WTC11 (cell line): ENCODE measurements around the gene USP2. TPM values are rescaled to one million over a fixed set of nuclear protein-coding genes. Genes with fewer than 3 reads are reported as not detected.
A peak's percentile ranks its signal among the peaks of the same experiment; 100 is the strongest.

Experiments used
- ATAC-seq: fragments of 200-7000 bp; cut with Tn5 transposase; 2 replicates; pipeline ENCODE4 v1.10.0; 2021; ENCODE audit warnings: mild to moderate bottlenecking, moderate library complexity
- CTCF ChIA-PET: fragments of 300-600 bp; sonication (Branson Sonifier 250); formaldehyde crosslinking; loops from one replicate; lab custom pipeline; 2021; ENCODE audit warnings: antibody characterized with exemption; lab: Charles Lee
- POLR2A ChIA-PET: fragments of 350-600 bp; sonication (Branson Sonifier 250); formaldehyde crosslinking; loops from one replicate; lab custom pipeline; 2021; ENCODE audit warnings: antibody characterized with exemption; lab: Charles Lee
- DNase-seq: peaks from one replicate; pipeline ENCODE4 v3.0.0; 2021; ENCODE audit warnings: low spot score
- H3K27ac Mint-ChIP-seq: 2 replicates; pipeline ENCODE4 v1.8.0; 2021; ENCODE audit warnings: mixed read lengths
- H3K27me3 Mint-ChIP-seq: 2 replicates; pipeline ENCODE4 v1.8.0; 2021; ENCODE audit warnings: low read depth, mild to moderate bottlenecking, moderate library complexity, mixed read lengths
- H3K36me3 Mint-ChIP-seq: 2 replicates; pipeline ENCODE4 v1.8.0; 2021; ENCODE audit warnings: mixed read lengths
- H3K4me1 Mint-ChIP-seq: 2 replicates; pipeline ENCODE4 v1.8.0; 2022; ENCODE audit warnings: mixed read lengths
- H3K4me3 Mint-ChIP-seq: 2 replicates; pipeline ENCODE4 v1.8.0; 2021; ENCODE audit warnings: mild to moderate bottlenecking, moderate library complexity, mixed read lengths
- H3K9me3 Mint-ChIP-seq: 2 replicates; pipeline ENCODE4 v1.8.0; 2021; ENCODE audit warnings: mixed read lengths
- AR ChIP-seq: fragments of 250-450 bp; sonication (Bioruptor Pico); IDR thresholded peaks from 2 replicates; pipeline ENCODE4 v1.9.0; 2021; ENCODE audit warnings: mild to moderate bottlenecking
- CBFB ChIP-seq: sonication (generic); formaldehyde crosslinking; IDR thresholded peaks from 2 replicates; pipeline ENCODE4 v1.8.1; 2022; ENCODE audit warnings: mild to moderate bottlenecking, low read depth, missing genetic modification reagents
- E2F4 ChIP-seq: sonication (generic); formaldehyde crosslinking; IDR thresholded peaks from 2 replicates; pipeline ENCODE4 v1.8.1; 2022; ENCODE audit warnings: low read depth, mild to moderate bottlenecking, moderate library complexity, missing genetic modification reagents, borderline replicate concordance
- EMX1 ChIP-seq: fragments of 250-450 bp; sonication (Bioruptor Pico); IDR thresholded peaks from 2 replicates; pipeline ENCODE4 v1.8.0; 2021; ENCODE audit warnings: mild to moderate bottlenecking
- GABPB1 ChIP-seq: sonication (generic); formaldehyde crosslinking; IDR thresholded peaks from 2 replicates; pipeline ENCODE4 v1.8.1; 2023; ENCODE audit warnings: mild to moderate bottlenecking, missing genetic modification reagents
- HMGA2 ChIP-seq: fragments of 250-450 bp; sonication (Bioruptor Pico); IDR thresholded peaks from 2 replicates; pipeline ENCODE4 v1.4.0; 2021; ENCODE audit warnings: mild to moderate bottlenecking, moderate library complexity
- MAX ChIP-seq: sonication (generic); formaldehyde crosslinking; IDR thresholded peaks from 2 replicates; pipeline ENCODE4 v1.8.0; 2022; ENCODE audit warnings: mild to moderate bottlenecking, missing genetic modification reagents
- NR3C1 ChIP-seq: sonication (generic); formaldehyde crosslinking; conservative IDR thresholded peaks from 2 replicates; pipeline ENCODE4 v1.8.1; 2023; ENCODE audit warnings: low read depth, mild to moderate bottlenecking, missing genetic modification reagents
- PREB ChIP-seq: sonication (generic); formaldehyde crosslinking; IDR thresholded peaks from 2 replicates; pipeline ENCODE4 v1.8.1; 2022; ENCODE audit warnings: mild to moderate bottlenecking, missing genetic modification reagents, moderate library complexity, borderline replicate concordance
- SMAD4 ChIP-seq: sonication (generic); formaldehyde crosslinking; IDR thresholded peaks from 2 replicates; pipeline ENCODE4 v1.8.0; 2022; ENCODE audit warnings: mild to moderate bottlenecking, missing genetic modification reagents
- SP1 ChIP-seq: sonication (generic); formaldehyde crosslinking; conservative IDR thresholded peaks from 2 replicates; pipeline ENCODE4 v1.8.1; 2022; ENCODE audit warnings: missing genetic modification reagents
- TCF7 ChIP-seq: sonication (generic); formaldehyde crosslinking; IDR thresholded peaks from 2 replicates; pipeline ENCODE4 v1.8.0; 2022; ENCODE audit warnings: mild to moderate bottlenecking, low read depth, missing genetic modification reagents, moderate library complexity
- TEAD4 ChIP-seq: sonication (generic); formaldehyde crosslinking; IDR thresholded peaks from 2 replicates; pipeline ENCODE4 v1.8.0; 2022; ENCODE audit warnings: mild to moderate bottlenecking, missing genetic modification reagents
- ZNF232 ChIP-seq: sonication (generic); formaldehyde crosslinking; IDR thresholded peaks from 2 replicates; pipeline ENCODE4 v1.8.0; 2022; ENCODE audit warnings: mild to moderate bottlenecking, missing genetic modification reagents
- ZNF416 ChIP-seq: fragments of 250-450 bp; sonication (Bioruptor Pico); IDR thresholded peaks from 2 replicates; pipeline ENCODE4 v1.9.0; 2021; ENCODE audit warnings: mild to moderate bottlenecking, inconsistent platforms
- ZNF423 ChIP-seq: fragments of 250-450 bp; sonication (Bioruptor Pico); IDR thresholded peaks from 2 replicates; pipeline ENCODE4 v2.1.2; 2022; ENCODE audit warnings: mild to moderate bottlenecking, moderate library complexity
- total RNA-seq: library from RNA; stranded (reverse); gene quantifications from 3 replicates; pipeline ENCODE4 v1.2.3, GENCODE V29; 2021

USP2 gene
- total RNA-seq, 1 experiment from 2014 or later: 8.0 TPM

- DNase-seq (no peak), ATAC-seq (peak; percentile 12)
- no peaks in the 10 kb centered on the region for H3K9me3 Mint-ChIP-seq
- H3K4me1 Mint-ChIP-seq: peaks cover 45% of the 10 kb centered on the region
- POLR2A ChIA-PET: interaction anchor here (0.6 to 1.5 kb wide), 5 partner anchors 19 to 36 kb away, joined by 3 to 5 read pairs (median 4); no protein-coding TSS in a partner anchor
- 0 out of 2 replicates have a peak overlapping the region, but pooled peaks have one; percentile 12 for H3K27ac Mint-ChIP-seq
- CTCF ChIA-PET: interaction anchor here (0.6 to 12.9 kb wide), 28 partner anchors 8 to 922 kb away, joined by 3 to 262 read pairs (median 4); partner anchors contain the start of genes C1QTNF5, HINFP, MFRP and RNF26
- peaks cover 20% of the 10 kb centered on the region for H3K27me3 Mint-ChIP-seq
- no peak for TF ChIP-seq HMGA2
- TF ChIP-seq MAX (CRISPR knock-in tag): peak; percentile 76
- H3K36me3 Mint-ChIP-seq: no peaks in the 10 kb centered on the region
- H3K4me3 Mint-ChIP-seq: no peak overlapping the region
Measured at GRCh38 chr11:119380827-119381180, 686 bp downstream of the USP2 start.

DNA sequence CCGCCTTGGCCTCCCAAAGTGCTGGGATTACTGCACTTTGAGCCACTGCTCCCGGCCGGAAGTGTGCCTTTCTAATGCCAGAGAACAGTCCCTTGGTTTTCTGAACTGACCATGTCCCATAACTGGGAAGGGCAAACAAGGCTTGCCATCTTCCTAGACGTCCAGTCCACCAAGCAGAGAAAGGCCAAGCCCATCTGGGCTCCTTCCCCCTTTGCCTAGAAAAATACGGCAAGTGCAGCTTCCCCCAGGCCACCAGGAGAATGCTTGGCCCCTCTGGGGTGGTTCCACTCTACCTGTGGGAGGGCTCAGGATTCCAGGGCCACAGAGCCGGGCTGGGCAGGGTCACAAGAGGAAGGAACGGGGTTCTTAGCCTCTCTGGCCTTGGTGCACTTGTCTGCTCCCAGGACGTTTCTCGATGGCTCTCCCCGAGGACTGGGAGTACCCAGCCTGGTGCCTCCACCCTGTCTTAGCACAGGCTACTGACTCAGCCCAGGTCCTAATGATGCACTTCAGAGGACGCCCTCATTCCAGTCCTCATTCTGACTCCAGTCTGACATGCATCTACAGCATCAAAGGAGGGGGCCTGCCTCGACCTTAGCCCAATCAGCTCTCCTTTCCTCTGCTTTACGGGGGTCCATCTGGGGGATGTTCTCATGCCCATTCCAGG is 1.2 kb downstream of the USP2 start:
- no peak overlapping the region for H3K4me3 Mint-ChIP-seq
- no peak overlapping the region for H3K27ac Mint-ChIP-seq
- ChIA-PET POLR2A (interaction anchor here (1.2 to 1.5 kb wide), 3 partner anchors 24 to 36 kb away, joined by 3 to 5 read pairs (median 4); no protein-coding TSS in a partner anchor), CTCF (interaction anchor here (0.9 to 12.9 kb wide), 19 partner anchors 8 to 923 kb away, joined by 3 to 262 read pairs (median 5); partner anchors contain the start of genes C1QTNF5, HINFP, MFRP and THY1)
- DNase-seq (no peak), ATAC-seq (no peak)
- no peak for TF ChIP-seq ZNF232 (CRISPR knock-in tag)
- H3K9me3 Mint-ChIP-seq: no peaks in the 10 kb centered on the region
- H3K36me3 Mint-ChIP-seq: no peaks in the 10 kb centered on the region
- peaks cover 50% of the 10 kb centered on the region for H3K4me1 Mint-ChIP-seq
- peaks cover 20% of the 10 kb centered on the region for H3K27me3 Mint-ChIP-seq

DNA sequence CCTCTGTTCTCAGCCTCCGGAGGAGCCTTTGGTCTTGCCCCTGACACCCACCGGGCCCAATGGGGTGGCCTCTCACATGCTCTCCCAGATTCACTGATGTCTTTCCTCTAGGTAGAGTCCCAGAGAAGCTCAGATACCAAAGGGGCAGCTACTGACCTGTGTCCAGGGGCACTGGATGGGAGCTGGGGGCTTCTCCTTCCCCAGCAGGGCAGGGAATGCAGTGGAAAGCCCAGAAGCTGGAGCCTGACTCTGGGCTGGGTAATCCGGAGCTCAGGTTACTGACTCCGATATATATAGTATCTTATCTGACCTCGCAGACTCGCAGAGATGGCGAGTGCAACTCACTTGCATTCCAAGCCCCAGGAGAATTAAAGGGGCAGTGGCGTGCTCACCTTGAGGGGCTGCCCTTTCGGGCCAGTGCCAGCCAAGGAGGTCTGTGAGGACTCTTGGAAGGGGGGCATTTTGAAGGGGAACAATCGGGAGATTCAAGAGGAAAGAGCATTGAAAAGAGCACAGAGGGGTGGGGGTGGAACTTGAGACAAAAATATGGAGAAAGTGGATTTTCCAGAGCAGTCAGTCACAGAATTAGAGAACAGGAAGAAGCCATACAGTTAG is 2.5 kb downstream of the USP2 start:
- peaks cover 62% of the 10 kb centered on the region for H3K4me1 Mint-ChIP-seq
- ChIA-PET CTCF (interaction anchor here (0.6 to 12.9 kb wide), 8 partner anchors 11 to 96 kb away, joined by 3 to 262 read pairs (median 38); partner anchors contain the start of genes C1QTNF5 and MFRP), POLR2A (interaction anchor here (0.5 to 1.2 kb wide), 3 partner anchors 44 to 709 kb away, joined by 3 read pairs; partner anchors contain the start of gene THY1)
- no peaks in the 10 kb centered on the region for H3K9me3 Mint-ChIP-seq
- ATAC-seq: no peak
- no peak for TF ChIP-seq SP1 (CRISPR knock-in tag)
- TF ChIP-seq CBFB (CRISPR knock-in tag): no peak
- no peak for TF ChIP-seq GABPB1 (CRISPR knock-in tag)
- no peak for DNase-seq
- H3K27ac Mint-ChIP-seq: no peak overlapping the region
- H3K27me3 Mint-ChIP-seq: peaks cover 20% of the 10 kb centered on the region
- H3K4me3 Mint-ChIP-seq: peak overlapping the region; percentile 52
- no peaks in the 10 kb centered on the region for H3K36me3 Mint-ChIP-seq

- peak overlapping the region; percentile 8; the same call in 1 of the 2 replicates for H3K4me3 Mint-ChIP-seq
- peaks cover 20% of the 10 kb centered on the region for H3K27me3 Mint-ChIP-seq
Measured at GRCh38 chr11:119377961-119378667, 3.4 kb downstream of the USP2 start.

GRCh38 chr11:119377112-119377901 is 4.2 kb downstream of the USP2 start:
- no peak overlapping the region for H3K4me3 Mint-ChIP-seq
- no peak for DNase-seq
- H3K9me3 Mint-ChIP-seq: no peaks in the 10 kb centered on the region
- no peak overlapping the region for H3K27ac Mint-ChIP-seq
- H3K36me3 Mint-ChIP-seq: no peaks in the 10 kb centered on the region
- peaks cover 69% of the 10 kb centered on the region for H3K4me1 Mint-ChIP-seq
- H3K27me3 Mint-ChIP-seq: peaks cover 20% of the 10 kb centered on the region
- ChIA-PET POLR2A (interaction anchor here (0.9 to 1.0 kb wide), 2 partner anchors 10 to 39 kb away, joined by 3 read pairs; no protein-coding TSS in a partner anchor), CTCF (interaction anchor here (0.5 to 12.9 kb wide), 10 partner anchors 12 to 341 kb away, joined by 3 to 262 read pairs (median 62); partner anchors contain the start of genes C1QTNF5, MCAM and MFRP)
- ATAC-seq: no peak
- no peak for TF ChIP-seq AR (CRISPR knock-in tag)
- no peak for TF ChIP-seq ZNF416 (CRISPR knock-in tag)
- no peak for TF ChIP-seq TEAD4
- no peak for TF ChIP-seq SMAD4 (CRISPR knock-in tag)
- TF ChIP-seq TCF7 (CRISPR knock-in tag): no peak
- no peak for TF ChIP-seq E2F4 (CRISPR knock-in tag)
- no peak for TF ChIP-seq NR3C1 (CRISPR knock-in tag)
- no peak for TF ChIP-seq PREB (CRISPR knock-in tag)

More at GRCh38 chr11:119377961-119378667, 3.4 kb downstream of the USP2 start:
- Mint-ChIP-seq H3K27ac (no peak overlapping the region), H3K4me1 (peaks cover 67% of the 10 kb centered on the region), H3K36me3 (no peaks in the 10 kb centered on the region), H3K9me3 (no peaks in the 10 kb centered on the region)
- DNase-seq: no peak
- peak; percentile 74; the same call in 1 of the 2 replicates for TF ChIP-seq ZNF423 (CRISPR knock-in tag)
- no peak for TF ChIP-seq EMX1 (CRISPR knock-in tag)
- ChIA-PET POLR2A (interaction anchor here (0.5 to 1.2 kb wide), 4 partner anchors 39 to 710 kb away, joined by 3 read pairs; partner anchors contain the start of gene THY1), CTCF (interaction anchor here (0.5 to 12.9 kb wide), 8 partner anchors 12 to 342 kb away, joined by 3 to 262 read pairs (median 54); partner anchors contain the start of genes C1QTNF5 and MFRP)
- no peak for ATAC-seq
